NK-92 treated with Interleukin-12 subunit alpha and Interleukin-12 subunit beta, amount 100 ng/mL, for 24 hours (cell line): ENCODE measurements around the gene LRRC17.

ENCODE experiments used
- DNase-seq: peaks from one replicate; lab custom pipeline; 2025; lab: John Stamatoyannopoulos, UW

LRRC17 gene

DNA sequence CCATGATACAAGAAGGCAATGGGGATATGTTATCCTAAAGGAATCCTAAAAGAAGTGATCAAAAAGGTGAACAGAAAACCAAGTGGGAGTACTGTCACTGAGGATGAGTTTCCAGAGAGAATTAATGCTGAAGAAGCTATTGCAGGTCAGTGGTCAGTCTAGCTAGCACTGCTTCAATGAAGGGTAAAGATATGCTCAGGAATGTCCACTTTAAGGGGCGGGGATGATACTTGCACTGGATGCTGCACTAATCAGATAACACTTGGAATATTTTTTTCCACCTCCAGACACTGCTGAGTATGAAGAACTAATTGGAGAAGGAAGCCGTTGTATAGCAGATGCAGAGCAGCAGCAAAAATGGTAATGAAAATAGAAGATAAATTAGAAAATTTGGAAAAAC lies 75.3 kb downstream of the LRRC17 start:
- DNase-seq = no peak

DNA sequence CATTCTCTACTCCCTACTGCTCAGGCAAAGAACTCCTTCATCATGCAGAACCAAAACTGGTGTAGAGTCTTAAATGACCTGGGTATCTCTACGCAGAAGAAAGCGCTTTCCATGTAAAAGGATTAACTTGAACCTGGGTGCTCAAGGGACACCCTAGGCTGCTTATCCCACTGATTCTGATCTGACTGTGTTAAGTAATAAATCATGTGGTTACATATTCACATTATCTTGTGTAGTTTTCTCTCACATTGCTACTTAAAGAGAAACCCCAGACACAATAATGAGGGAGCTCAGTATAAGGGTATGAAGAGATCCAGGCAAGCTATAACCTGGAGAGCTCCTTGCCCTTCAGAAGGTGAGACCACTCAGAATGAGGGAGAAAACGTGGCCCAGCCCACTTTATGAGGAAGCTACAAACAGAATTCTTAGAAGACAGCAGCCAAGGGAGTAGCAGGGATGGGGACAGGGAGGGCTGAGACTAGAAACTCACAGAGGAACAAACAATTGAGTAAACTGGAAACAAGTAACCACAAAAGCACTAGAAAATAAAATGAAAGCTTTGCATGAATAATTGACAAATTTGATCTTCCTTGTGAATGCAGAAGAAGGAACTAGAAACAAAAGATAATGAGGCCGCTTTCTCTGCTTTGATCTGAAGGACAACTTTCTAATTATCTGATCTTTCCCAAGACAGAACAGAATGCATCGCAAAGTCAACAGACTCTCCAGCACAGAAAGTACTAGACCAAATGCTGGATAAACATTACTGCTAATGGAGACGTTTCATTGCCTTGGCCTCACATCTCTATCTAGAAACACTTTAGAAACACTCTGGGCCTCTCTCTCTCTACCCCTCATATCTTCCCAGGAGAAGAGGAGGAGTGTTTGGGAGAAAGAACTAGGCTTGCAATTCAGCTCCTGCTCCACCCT lies 76.1 kb downstream of the LRRC17 start:
- no peak for DNase-seq

DNA sequence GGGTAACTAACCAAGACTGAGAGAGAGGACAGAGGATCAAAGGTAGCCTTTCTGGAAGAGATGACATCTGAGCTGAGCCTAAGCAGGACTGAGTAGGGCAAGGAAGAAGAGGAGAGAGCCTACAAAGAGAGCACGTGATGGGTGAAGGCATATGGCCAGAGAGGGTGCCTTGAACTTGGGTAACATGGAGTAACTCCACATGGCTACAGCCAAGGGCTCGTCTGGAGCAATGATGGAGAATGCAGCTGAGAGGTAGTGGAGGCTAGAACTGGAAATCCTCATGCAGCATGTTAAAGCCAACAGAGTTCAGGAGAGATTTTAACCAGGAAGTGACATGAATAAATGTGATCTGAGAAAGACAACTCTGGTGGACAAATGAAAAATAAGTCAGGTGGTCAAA lies 77.8 kb downstream of the LRRC17 start:
- DNase-seq = no peak

DNA sequence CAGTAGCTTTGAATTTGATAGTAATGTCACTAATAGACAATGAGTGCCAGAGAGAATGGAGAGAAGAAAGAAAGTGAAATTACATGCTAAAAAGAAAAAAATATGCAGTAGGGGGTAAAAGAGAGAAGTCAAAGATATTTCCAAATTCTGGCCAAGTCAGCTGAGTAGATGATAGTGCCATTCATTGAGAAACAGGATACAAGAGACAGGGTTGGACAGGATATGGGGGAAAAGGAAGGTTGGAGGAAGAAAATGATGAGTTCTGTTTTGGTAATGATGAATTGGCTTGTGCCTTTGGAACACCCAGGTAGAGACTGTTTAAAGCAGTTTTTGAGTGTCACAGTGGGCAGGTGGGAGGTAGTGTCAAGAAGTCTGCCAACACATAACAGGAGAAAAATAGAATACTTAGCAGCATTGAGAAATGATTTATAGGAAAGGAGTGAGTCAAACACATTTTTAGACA lies 78.3 kb downstream of the LRRC17 start:
- no peak for DNase-seq

DNA sequence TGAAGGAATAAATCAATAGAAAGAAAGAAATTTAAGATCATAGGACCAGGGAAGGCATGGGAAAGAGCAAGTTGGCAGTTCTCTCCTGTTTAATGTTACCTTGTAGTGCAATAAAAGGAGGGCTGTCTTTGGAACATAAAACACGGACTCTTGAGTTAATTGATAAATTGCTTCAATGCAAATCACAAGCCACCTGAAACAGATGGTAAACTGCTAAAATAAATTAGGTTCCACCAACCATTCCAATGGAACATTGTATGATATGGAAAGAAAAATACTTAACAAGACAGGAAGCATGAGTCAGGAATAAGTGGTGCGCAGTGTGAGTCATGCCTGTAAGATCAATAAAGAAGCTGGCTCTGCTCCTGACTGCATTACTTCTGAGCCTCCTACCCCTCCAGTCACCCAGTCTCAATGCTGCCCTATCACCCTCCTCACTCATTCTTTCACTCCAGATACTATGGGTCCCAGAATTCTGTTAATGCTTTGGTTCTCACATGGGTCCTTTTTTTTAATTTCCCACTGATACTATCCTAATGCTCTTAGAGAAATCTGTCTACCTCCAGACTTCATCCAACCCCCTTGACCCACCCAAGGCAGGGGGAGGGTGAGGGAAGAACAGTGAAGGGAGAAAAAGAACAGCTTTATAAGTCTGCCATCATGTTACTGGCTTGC lies 78.9 kb downstream of the LRRC17 start:
- DNase-seq = no peak

DNA sequence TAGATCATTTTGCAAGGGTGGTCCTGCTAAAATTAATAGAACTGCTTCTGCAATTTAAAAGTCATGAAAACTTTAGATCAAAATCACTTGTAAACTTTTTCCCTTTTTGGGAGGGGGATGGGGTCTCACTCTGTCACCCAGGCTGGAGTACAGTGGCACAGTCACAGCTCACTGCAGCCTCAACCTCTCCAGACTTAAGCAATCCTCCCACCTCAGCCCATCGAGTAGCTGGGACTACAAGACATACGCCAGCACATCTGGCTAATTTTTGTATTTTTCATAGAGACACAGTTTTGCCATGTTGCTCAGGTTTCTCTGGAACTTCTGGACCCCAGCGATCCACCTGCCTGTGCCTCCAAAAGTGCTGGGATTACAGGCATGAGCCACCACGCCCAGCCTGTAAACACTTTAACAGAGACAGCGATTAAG lies 79.7 kb downstream of the LRRC17 start:
- no peak for DNase-seq

DNA sequence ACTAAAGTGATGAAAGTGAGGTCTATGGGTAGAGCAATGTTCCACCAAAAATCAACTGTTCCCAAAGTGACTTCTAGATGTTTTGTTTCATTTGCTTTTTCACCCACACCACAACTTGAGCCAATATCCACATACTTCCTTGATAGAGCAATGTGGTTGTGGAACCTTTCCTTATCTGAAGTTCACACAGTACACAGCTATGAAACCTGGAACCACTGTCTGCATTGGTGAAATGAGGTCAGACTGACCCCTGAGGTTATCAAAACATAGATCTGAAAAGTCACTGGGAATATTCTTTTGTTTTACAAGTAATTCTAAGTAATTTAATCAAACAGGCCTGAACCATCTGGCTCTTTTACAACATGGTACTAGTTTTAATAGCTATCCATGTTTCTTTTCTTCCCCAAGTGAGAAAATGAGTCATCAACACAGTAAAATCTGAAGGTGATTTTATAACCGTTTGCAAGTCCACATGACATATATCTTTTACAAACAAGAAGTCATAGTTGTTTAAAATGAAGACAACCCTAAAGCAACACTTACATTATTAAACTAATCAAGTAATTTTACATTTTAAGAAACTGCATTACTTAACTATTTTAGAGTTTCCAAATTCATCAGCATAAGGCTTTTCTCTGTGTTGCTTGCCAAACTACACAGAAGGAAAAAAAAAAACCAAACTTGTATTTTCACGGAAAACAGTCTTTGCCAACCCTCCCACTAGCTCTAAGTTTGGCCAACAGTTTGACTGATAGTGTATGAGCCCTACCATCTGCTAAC lies 80.3 kb downstream of the LRRC17 start:
- DNase-seq = no peak

DNA sequence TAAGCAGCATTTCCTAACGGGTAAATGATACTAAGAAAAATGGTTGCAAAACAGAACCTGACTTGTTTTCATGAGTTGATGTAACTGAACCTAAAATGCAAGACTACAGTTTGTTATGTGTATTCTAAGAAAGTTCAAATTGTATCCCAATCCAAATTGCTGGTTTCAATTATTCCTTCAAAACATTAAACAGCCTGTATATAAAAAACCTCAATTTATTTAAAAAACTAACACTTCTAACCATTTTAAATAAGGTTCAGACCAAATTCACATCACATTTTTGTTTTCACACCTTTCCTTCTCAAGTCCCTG lies 80.9 kb downstream of the LRRC17 start:
- DNase-seq = no peak

DNA sequence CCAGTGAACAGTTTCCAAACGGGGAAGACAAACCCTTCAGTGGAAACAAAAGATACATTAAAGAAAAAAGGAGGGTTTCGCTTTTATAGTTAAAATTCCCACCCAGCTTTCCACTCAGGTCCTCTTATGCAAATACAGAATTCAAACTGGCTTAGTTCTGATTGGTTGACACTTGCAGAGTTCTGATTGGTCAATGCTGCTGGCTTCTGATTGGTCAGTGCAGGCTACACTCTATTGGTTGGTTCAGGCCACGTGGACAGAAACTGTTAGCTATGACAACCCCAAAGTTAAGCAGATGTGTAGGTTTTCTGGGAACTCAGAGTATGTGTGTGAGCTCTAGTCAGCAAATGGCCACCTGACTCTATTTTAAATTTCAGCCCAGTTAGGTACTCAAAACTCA lies 81.8 kb downstream of the LRRC17 start:
- DNase-seq = no peak
